Embryonic facial prominence (tissue), 1 donor: ENCODE results near the gene BMP8B.

Experiments
- DNase-seq: peaks from one replicate; pipeline ENCODE4 v3.0.0-alpha.2; 2016; ENCODE audit errors: extremely low spot score

The BMP8B gene

DNA sequence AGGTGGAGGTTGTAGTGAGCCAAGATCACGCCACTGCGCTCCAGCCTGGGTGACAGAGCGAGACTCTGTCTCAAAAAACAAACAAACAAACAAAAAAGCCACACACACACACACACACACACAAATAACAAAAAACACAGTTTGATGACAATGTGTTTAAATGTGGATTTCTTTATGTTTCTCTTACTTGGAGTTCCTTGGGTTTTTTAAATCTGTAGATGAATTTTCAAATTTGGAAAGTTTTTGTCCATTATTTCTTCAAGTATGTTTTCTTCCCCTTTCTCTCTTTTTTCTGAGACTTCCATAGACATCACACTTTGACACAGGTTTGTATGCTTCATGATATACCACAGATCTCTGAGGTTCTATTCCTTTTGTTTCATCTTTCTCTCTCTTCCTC, 62.1 kb downstream of the BMP8B start:
- DNase-seq: no peak

GRCh38 chr1:39722495-39722894, 66.2 kb downstream of the BMP8B start:
- no peak for DNase-seq

DNA sequence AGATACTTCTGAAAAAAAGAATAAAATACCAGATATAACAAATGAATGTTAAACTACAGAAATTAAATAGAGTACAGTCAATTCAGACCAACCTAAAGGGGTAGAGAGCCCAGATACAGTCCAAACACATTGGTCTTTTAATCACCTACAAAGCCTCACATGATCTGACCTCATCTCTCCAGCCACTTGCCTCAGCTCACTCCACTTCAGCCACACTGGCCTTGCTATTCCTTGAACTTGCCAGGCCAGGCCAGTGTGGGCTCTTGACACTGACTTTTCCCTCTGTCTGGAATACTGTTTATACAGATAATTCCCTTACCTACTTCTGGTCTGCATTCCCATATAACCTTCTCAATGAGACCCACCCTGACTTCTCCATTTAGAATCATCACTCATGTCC, 67.0 kb downstream of the BMP8B start:
- DNase-seq: no peak

DNA sequence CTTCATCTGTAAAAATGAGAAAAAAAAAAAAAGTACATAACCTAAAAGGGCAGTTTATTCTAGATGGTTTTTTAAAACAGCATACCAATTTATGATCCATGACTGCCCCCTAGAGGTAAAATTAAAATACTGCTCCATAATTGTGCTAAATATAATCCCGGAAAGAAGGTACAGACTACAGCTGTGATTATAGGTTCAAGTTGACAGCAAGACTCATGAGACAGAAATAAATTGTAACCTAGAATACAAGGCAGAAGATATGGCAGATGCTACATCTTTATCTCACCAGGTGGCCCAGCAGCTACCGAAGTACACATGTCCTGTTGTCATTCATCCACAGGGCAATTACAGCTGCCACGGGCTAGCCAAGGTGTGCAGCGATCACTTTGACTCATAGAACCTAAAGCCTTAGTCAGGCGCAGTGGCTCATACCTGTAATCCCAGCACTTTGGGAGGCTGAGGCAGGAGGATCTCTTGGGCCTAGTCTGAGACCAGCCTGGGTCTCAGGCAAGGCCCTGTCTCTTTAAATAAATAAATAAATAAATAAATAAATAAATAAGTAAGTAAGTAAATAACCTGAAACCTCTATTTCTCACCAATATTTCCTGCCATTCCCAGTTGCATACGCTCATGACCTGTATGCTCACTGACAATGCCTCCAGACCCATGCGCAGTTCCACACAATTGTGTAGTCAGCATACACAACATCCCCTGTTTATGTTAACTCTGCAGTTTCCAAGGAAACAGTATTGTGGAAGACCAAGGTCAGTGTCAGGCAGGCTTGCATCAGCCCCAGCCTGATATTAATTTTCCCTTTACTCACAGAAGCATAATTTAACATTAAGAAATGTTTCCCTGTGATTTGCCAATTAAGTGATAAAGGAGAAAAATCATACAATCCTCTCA, 68.3 kb downstream of the BMP8B start:
- peak; percentile 70 for DNase-seq

DNA sequence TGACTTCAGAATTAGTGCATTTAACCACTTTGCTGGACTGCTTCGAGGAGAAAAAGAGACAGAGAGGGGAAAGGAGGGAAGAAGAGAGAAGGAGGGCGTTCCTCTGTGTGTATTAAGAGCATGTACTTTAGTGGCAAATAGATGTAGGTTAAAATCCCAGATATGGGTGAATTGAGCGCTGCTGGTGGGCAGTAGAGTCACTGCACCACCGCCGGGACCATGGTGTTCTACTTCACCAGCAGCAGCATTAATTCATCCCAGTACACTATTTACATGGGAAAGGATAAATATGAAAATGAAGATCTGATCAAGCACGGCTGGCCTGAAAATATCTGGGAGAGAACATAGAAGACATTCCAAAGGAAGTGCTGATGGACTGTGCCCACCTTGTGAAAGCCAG, 70.9 kb downstream of the BMP8B start:
- DNase-seq: no peak

DNA sequence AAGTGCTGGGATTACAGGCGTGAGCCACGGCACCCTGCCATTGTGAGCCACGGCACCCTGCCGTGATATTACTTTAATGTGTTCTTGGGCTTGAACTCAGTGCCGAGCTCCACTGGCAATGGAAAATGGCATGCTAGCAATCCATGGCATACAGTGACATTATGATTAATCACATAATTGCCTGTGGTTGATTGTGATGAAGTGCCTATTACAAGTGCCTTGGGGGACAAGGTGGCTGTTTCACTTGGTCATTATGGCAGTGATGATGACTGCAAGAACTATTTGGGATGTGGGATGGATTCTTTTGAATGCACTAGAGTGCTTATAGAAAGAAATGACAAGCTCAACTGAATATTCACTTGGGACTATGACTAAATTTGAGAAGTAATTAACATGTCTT, 75.1 kb downstream of the BMP8B start:
- DNase-seq: no peak

- DNase-seq: no peak
Observed at GRCh38 chr1:39711966-39712340, 76.7 kb downstream of the BMP8B start.

GRCh38 chr1:39711104-39711965, 77.3 kb downstream of the BMP8B start:
- DNase-seq: no peak

GRCh38 chr1:39707506-39707905, 81.2 kb downstream of the BMP8B start:
- DNase-seq: no peak
